Lower leg skin (tissue), 3 donors: Measurements from ENCODE around the gene ARRB2.

Experiments
- POLR2A ChIP-seq, 2 donors: fragments of 450-650 bp; IDR thresholded peaks; one replicate each; pipeline ENCODE4 v1.6.1; 2016 to 2017; ENCODE audit warnings: antibody characterized with exemption in 2 of 2, mild to moderate bottlenecking in 1 of 2, moderate library complexity in 1 of 2
- TF ChIP-seq, protein P1 (sequence below), 3 donors: fragments of 450-650 bp; IDR thresholded peaks; one replicate each; pipeline ENCODE4 v1.5.1; 2016; ENCODE audit warnings: antibody characterized with exemption in 3 of 3, mild to moderate bottlenecking in 3 of 3, moderate library complexity in 2 of 3

DNA sequence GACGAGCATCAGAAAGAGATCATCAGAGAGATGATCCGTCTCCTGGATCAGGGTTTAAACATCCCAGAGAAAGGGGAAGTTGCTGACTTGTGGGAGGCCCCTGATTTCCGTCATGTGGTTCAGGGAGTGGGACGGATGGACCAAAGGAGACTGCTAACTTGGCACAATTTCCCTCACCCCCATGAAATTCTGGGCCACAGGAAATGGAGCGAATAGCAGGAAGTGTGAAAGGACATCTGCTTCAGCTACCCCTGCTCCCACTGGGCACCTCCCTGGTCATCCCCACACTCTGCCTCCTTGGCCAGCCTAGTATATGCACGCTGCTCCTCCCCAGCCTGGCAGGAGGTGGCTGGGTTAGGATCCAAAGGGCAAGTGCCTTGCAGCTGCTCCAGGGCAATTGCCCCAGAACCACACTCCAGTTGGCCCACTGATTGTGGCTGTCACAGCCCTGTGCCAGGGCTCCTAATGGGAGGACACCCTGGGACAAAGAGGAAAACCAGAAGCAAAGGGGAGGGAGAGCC, 1.3 kb downstream of the ARRB2 start:
- TF ChIP-seq POLR2A (IDR thresholded peaks at IDR 0.05), result no peak
- TF ChIP-seq, protein P1, sequence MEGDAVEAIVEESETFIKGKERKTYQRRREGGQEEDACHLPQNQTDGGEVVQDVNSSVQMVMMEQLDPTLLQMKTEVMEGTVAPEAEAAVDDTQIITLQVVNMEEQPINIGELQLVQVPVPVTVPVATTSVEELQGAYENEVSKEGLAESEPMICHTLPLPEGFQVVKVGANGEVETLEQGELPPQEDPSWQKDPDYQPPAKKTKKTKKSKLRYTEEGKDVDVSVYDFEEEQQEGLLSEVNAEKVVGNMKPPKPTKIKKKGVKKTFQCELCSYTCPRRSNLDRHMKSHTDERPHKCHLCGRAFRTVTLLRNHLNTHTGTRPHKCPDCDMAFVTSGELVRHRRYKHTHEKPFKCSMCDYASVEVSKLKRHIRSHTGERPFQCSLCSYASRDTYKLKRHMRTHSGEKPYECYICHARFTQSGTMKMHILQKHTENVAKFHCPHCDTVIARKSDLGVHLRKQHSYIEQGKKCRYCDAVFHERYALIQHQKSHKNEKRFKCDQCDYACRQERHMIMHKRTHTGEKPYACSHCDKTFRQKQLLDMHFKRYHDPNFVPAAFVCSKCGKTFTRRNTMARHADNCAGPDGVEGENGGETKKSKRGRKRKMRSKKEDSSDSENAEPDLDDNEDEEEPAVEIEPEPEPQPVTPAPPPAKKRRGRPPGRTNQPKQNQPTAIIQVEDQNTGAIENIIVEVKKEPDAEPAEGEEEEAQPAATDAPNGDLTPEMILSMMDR (IDR thresholded peaks at IDR 0.05), result no peak
